Activated CD8-positive, alpha-beta T cell treated with anti-CD3 and anti-CD28 coated beads for 36 hours (primary cell): ENCODE measurements around the gene BNC2. TPM values are rescaled to one million over a fixed set of nuclear protein-coding genes. Genes with fewer than 3 reads are reported as not detected.

Experiments
- ATAC-seq: fragments of 200-7000 bp; cut with Tn5 transposase; one replicate; pipeline ENCODE4 v1.10.0; 2021; ENCODE audit warnings: mild to moderate bottlenecking, moderate library complexity
- CTCF ChIA-PET: fragments of 350-600 bp; sonication (Branson Sonifier 250); formaldehyde crosslinking; loops from one replicate; lab custom pipeline; 2021; ENCODE audit warnings: antibody characterized with exemption; lab: Charles Lee
- POLR2A ChIA-PET: fragments of 350-600 bp; sonication (Branson Sonifier 250); formaldehyde crosslinking; loops from one replicate; lab custom pipeline; 2021; ENCODE audit warnings: antibody characterized with exemption; lab: Charles Lee
- DNase-seq: peaks from one replicate; pipeline ENCODE4 v3.0.0-alpha.2; 2020
- H3K27ac Mint-ChIP-seq: one replicate; pipeline ENCODE4 v1.8.0; 2021; ENCODE audit warnings: mild to moderate bottlenecking, mixed read lengths
- H3K27me3 Mint-ChIP-seq: one replicate; pipeline ENCODE4 v1.8.0; 2021; ENCODE audit warnings: mixed read lengths
- H3K36me3 Mint-ChIP-seq: one replicate; pipeline ENCODE4 v1.8.0; 2021; ENCODE audit warnings: low read depth, mixed read lengths
- H3K4me1 Mint-ChIP-seq: one replicate; pipeline ENCODE4 v1.8.0; 2021; ENCODE audit warnings: low read depth, mixed read lengths
- H3K4me3 Mint-ChIP-seq: one replicate; pipeline ENCODE4 v1.8.0; 2021; ENCODE audit warnings: mild to moderate bottlenecking, moderate library complexity, mixed read lengths
- H3K9me3 Mint-ChIP-seq: one replicate; pipeline ENCODE4 v1.8.0; 2021; ENCODE audit warnings: mixed read lengths
- CTCF ChIP-seq: fragments of 200-600 bp; IDR thresholded peaks from one replicate; pipeline ENCODE4 v1.8.0; 2022; ENCODE audit warnings: antibody characterized with exemption, mild to moderate bottlenecking
- intact Hi-C: fragments of 100-400 bp; cut with micrococcal nuclease; formaldehyde crosslinking; loops from one replicate; pipeline ENCODE4 v1.10.0; 2022
- total RNA-seq, 2 experiments: library from RNA; stranded (reverse); gene quantifications; one replicate each; pipeline ENCODE4 v1.2.3, GENCODE V29; 2021

BNC2 gene
- total RNA-seq, 2 experiments from 2014 or later: not detected

DNA sequence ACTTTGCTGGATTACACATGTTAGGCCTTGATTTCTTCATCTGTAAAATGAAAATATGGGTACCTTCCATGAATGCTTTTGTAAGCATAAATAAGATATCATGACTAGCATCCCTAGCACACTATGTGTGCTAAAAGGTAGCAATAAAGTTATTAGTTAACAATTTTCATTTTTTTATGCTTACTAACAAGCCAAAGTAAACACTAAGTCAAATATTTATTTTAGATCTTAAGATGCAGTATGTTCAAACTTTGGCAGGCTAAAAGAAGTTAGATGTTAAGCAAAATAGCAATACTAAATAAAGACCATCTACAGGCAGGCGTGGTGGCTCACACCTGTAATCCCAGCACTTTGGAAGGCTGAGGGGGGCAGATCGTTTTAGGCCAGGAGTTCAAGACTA lies 169.1 kb downstream of the BNC2 start:
- no peaks in the 10 kb centered on the region for H3K27me3 Mint-ChIP-seq
- intact Hi-C loops: no loop called here
- H3K4me3 Mint-ChIP-seq: no peak overlapping the region
- no peak overlapping the region for H3K27ac Mint-ChIP-seq
- POLR2A ChIA-PET: no interaction called here
- CTCF ChIA-PET: no interaction called here
- H3K4me1 Mint-ChIP-seq: no peaks in the 10 kb centered on the region
- no peak for TF ChIP-seq CTCF
- no peak for ATAC-seq
- H3K36me3 Mint-ChIP-seq: no peaks in the 10 kb centered on the region
- no peak for DNase-seq
- H3K9me3 Mint-ChIP-seq: no peaks in the 10 kb centered on the region

DNA sequence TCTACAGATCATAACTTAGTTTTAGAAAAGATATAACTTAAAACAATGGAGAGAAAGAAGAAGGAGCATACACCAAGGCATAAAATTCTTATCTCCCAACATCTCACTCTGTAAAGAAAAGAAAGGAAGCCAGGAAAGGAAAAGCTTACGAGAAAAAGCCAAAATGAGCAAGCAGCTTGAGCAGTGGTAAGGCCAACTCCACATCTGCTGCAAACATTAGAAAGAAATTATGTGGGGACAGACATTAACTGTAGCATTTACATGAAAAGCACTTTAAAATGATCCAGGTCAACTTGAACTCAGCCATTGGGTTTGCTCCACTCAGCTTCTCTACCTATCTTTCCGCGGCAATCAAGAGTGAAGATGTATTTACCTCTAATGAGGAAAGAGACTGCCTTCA lies 176.9 kb downstream of the BNC2 start:
- ChIA-PET POLR2A (no interaction called here), CTCF (no interaction called here)
- Mint-ChIP-seq H3K27me3 (no peaks in the 10 kb centered on the region), H3K4me1 (no peaks in the 10 kb centered on the region), H3K27ac (no peak overlapping the region), H3K4me3 (no peak overlapping the region), H3K36me3 (no peaks in the 10 kb centered on the region), H3K9me3 (no peaks in the 10 kb centered on the region)
- no peak for TF ChIP-seq CTCF
- intact Hi-C loops: no loop called here
- no peak for DNase-seq
- no peak for ATAC-seq

- no peak overlapping the region for H3K4me3 Mint-ChIP-seq
- no peak for ATAC-seq
- no peak overlapping the region for H3K27ac Mint-ChIP-seq
- DNase-seq: no peak
- ChIA-PET POLR2A (no interaction called here), CTCF (no interaction called here)
- H3K4me1 Mint-ChIP-seq: no peaks in the 10 kb centered on the region
- no peak for TF ChIP-seq CTCF
- intact Hi-C loops: no loop called here
- H3K36me3 Mint-ChIP-seq: no peaks in the 10 kb centered on the region
- no peaks in the 10 kb centered on the region for H3K27me3 Mint-ChIP-seq
- H3K9me3 Mint-ChIP-seq: no peaks in the 10 kb centered on the region
Measured at GRCh38 chr9:16690628-16691027, 179.8 kb downstream of the BNC2 start.

DNA sequence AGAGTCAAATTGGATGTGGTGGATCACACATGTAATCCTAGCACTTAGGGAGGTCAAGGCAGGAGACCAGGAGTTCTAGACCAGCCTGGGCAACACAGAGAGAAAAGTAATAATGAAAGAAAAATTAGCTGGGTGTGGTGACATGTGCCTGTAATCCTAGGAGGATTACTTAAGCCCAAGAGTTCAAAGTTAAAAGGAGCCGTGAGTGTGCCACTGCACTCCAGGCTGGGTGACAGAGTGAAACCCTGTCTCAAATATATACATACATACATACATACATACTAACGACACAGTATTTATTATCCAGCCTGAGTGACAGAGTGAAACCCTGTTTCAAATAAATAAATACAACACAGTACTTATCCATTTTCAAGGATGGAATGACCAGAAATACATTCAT lies 180.3 kb downstream of the BNC2 start:
- no peak for TF ChIP-seq CTCF
- CTCF ChIA-PET: no interaction called here
- H3K36me3 Mint-ChIP-seq: no peaks in the 10 kb centered on the region
- no peaks in the 10 kb centered on the region for H3K9me3 Mint-ChIP-seq
- H3K27me3 Mint-ChIP-seq: no peaks in the 10 kb centered on the region
- intact Hi-C loops: no loop called here
- no peak overlapping the region for H3K4me3 Mint-ChIP-seq
- POLR2A ChIA-PET: no interaction called here
- no peak for ATAC-seq
- H3K4me1 Mint-ChIP-seq: no peaks in the 10 kb centered on the region
- no peak for DNase-seq
- no peak overlapping the region for H3K27ac Mint-ChIP-seq

GRCh38 chr9:16689351-16689938 lies 181.0 kb downstream of the BNC2 start:
- ChIA-PET POLR2A (no interaction called here), CTCF (no interaction called here)
- H3K4me1 Mint-ChIP-seq: no peaks in the 10 kb centered on the region
- H3K27me3 Mint-ChIP-seq: no peaks in the 10 kb centered on the region
- ATAC-seq: no peak
- H3K4me3 Mint-ChIP-seq: no peak overlapping the region
- H3K27ac Mint-ChIP-seq: no peak overlapping the region
- H3K9me3 Mint-ChIP-seq: no peaks in the 10 kb centered on the region
- H3K36me3 Mint-ChIP-seq: no peaks in the 10 kb centered on the region
- no peak for DNase-seq
- no peak for TF ChIP-seq CTCF
- intact Hi-C loops: no loop called here
